HG02571 (cell line): ENCODE data around the gene LIMS1.
A peak's percentile ranks its signal among the peaks of the same experiment; 100 is the strongest.
"Not testable (repeated sequence)": the region's sequence is repeated elsewhere in the genome, so short reads cannot be mapped to it uniquely, and the experiment has no call there.

Experiments
- ATAC-seq: cut with Tn5 transposase; IDR thresholded peaks from one replicate; pipeline ENCODE4 v1.9.1; 2021; ENCODE audit warnings: mild to moderate bottlenecking, moderate library complexity; ENCODE audit not compliant: unreplicated experiment

LIMS1 gene

DNA sequence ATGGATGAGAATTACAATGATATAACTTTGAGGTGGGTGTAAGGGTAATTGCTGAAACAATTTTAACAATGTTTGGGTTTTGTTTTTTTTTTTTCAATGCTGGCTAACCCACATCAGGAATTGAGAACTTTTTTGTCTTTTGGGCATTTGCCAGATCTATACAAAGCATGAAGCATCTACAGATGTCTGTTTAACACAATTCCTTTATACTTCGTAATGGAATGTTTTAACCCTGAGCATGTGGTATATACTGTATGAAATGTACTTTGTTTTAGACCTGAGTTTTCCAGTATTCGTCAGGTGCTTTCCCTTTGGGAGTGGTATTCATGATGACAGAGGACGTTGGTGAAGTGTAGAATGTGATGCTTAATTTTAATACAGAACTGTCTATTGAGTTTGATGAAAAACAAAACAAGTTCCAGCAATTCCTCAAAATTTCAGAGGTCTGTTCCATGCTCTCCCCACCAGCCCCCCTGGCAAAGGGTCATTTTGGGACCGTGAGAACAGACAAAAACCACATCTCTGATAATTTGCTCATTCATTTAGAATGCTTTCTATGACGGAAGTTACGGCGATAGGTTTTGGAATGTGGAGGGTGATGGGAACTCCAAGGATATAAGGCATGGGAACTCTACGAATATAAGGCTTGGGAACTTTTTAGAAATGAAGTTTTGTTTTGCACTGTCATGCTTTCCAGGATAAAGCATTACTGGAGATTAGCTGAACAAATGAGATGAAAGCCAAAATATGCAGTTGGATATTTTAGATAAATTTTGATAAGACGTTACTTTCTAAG is 14.1 kb downstream of the LIMS1 start:
- ATAC-seq = no peak

DNA sequence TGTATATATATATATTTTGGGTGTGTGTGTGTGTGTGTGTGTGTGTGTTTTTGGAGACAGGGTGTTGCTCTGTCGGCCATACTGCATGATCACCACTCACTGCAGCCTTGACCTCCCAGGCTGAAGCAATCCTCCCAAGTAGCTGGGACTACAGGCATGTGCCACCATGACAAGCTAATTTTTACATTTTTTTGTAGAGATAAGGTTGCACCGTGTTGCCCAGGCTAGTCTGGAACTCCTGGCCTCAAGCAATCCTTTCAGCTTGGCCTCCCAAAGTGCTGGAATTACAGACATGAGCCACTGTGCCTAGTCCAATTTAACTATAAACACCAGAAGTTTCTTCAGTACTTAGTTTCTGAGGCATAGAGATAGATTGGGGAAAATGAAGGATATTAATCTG is 18.3 kb downstream of the LIMS1 start:
- no peak for ATAC-seq

DNA sequence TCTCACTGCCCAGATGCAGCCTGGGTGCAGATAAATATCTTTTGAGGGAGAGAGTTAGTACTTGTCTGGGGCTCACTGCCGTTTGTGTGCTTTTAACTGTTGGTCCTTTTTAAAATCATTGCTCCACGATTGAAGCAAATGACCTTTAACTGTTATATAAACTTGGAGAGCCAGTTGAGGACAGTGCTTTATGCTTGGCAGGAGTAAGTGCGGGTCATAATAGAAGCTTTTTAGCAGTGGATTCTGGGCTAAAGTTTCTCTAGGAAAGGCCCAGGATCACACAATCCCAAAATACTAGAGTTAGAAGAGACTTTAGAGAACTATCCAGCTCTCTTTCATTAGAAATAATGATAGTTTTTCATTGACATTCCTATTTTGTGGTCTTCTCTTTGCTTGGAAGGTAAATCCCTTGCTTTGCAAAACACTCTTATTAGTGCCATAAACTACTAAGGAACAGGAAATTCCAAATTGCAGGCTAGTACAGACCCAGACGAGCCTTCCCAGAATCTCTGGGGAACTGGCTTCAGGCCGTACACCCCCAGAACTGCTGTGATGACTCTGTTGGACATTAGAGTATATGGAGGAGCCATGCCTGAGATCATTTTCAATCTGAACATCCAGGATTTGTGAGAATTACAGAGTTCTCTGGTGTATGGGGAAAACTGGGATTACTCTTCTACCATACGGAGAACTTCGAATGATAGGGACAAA is 19.1 kb downstream of the LIMS1 start:
- no peak for ATAC-seq

DNA sequence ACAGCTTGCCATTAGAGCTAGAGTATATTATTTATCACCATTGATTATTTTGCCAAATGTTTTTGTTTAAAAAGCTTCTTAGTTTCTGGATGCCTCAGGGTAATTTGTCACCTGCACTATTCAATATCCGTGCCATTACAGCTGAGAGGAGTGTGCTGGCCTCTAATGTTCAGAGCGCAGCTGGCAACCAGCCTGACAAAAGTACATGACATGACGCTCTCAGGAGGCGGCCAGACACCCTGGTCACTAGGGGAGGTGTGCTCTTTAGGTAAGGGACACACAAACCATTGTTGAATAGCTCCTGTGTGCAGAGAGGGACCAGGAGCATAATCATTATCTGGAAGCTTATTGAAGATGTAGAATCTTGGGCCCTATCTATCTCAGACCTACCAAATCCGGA is 20.3 kb downstream of the LIMS1 start:
- no peak for ATAC-seq

DNA sequence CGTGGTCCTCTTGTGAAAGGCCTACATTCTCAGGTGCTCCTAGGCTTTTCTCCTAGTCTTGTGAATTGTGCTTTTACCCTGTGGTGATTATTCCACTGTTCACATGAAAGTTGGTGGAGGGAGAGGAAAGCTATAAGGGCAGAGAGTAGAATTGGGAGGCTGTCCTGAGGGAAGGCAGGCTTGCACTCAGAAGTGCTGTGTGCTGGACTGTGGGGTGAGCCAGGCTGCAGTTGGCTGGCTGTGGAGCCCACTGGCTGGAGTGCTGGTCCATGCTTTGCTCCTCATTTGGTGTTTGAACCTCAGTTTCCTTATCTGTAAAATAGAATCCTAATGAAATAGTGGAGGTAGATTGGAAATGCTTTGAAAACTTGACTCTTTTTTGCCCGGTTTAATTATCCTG is 21.3 kb downstream of the LIMS1 start:
- no peak for ATAC-seq

DNA sequence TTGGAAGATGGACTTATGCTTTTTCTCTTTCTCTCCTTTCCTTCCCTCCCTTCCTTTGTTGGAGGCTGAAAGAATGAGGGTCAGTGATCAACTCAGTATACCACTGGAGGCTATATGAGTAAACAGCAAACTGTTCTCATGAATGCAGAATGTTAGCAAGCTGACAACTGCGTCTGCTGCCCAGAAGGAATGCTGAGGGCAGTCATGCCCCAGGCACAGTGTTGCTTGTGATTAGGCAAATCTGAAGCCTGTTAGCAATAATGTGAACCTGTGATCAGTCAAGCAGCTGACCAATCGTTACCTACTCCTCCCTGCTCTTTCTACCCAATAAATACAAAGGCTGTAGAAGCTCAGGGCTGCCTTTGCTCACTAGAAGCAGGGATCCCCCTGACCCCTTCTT is 22.3 kb downstream of the LIMS1 start:
- not testable (repeated sequence) for ATAC-seq

DNA sequence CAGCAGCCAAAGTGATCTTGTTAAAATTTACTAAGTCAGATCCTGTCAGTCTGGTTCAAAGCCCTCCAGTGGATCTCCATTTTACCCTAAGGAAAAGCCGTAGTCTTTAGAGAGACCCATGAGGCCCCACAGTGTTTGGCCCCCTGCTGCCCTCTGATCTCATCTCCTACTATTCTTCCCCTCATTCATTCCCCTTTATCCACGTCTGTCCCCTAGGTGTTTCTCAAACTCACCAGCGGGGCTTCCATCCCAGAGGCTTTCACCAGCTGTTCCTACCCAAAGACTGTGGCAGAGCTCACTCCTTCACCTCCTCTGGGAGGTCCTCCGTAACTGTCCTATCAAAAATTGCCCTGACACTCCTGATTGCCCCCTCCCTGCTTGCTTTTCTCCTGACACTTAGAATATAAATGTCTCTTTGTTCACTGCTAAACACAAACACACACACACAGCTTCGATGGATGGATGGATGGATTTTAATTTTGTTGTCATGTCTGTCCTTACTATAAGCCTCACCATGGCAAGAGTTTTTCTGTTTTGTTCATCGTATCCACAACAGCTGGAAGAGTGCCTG is 26.1 kb downstream of the LIMS1 start:
- no peak for ATAC-seq

DNA sequence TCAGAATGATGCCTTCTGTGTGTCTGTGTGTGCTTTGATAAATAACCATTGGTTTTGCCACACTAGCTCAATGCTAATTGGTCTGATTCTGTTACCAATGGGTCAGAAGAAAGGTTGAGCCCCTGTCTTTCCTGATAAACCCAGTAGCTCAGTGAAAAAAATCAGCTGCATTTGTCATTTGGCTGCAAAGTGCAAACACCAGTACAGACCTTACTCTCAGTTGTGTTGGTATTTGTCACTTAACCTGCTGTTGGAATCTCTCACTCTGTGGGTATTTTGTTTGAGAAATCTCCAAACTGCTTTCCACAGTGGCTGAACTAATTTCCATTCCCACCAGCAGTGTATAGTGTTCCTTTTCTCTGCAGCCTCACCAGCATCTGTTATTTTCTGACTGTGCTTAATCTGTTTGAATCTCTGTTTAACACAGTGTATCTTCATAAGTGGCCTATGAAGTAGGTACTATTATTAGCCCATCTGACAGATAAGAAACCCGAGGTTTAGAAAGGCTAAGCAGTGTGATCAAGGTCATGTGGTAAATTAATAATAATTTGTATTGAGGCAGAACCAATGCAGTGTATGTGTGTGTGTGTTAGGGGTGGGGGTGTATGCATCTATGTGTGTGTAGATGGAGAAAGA is 26.7 kb downstream of the LIMS1 start:
- no peak for ATAC-seq

DNA sequence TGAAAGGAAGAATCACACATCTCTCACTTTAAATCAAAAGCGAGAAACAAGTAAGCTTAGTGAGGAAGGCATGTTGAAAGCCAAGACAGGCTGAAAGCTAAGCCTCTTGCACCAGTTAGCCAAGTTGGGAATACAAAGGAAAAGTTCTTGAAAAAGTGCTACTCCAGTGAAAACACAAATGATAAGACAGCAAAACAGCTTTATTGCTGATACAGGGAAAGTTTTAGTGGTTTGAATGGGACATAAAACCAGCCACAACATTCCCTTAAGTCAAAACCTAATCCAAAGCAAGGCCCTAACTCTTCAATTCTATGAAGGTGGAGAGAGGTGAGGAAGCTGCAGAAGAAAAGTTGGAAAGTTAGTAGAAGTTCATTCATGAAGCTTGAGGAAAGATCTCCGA is 28.0 kb downstream of the LIMS1 start:
- no peak for ATAC-seq

DNA sequence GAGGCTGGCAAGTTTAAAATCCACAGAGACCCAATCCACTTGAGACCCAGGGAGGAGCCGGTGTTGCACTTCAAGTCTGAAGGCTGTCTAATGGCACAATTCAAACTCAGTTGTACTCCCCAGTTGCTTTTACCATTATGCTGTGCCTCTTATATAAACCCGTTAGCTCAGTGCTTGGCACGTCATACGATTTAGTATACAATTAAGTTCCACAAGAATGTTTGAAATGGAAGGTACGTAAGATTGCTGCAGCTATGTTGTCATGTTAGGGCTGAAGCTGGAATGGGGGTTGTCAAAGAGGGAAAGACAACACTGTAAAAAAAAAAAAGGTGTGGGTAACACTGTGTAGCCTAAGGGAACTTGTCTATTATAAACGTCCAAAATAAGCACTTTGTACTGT is 30.2 kb downstream of the LIMS1 start:
- no peak for ATAC-seq

DNA sequence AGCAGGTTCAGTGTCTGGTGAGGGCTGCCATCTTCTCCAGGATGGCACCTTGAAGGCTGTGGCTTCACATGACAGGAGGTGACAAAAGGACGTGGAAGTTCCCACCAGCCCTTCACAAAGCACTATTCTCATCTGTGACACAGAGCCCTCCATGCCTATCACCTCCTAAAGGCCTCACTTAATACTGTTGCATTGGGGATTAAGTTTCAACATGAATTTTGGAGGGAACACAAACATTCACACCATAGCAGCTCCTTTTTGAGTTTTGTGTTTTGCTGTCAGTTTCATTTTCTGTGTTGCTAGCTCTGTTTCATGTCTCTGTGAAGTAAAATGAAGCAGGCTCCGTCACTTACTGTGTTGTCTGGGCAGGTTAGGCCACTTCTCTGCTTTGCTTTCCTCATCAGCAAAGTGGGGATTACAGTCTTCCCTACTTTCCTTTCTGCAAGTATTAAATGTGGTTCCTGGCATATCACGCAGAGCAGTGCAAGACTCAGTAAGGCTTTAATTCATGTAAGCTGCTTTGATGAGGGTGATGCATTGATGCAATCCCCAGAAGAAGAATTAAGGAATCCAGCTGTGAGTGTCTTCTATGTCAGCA is 31.6 kb downstream of the LIMS1 start:
- peak; percentile 59 for ATAC-seq

DNA sequence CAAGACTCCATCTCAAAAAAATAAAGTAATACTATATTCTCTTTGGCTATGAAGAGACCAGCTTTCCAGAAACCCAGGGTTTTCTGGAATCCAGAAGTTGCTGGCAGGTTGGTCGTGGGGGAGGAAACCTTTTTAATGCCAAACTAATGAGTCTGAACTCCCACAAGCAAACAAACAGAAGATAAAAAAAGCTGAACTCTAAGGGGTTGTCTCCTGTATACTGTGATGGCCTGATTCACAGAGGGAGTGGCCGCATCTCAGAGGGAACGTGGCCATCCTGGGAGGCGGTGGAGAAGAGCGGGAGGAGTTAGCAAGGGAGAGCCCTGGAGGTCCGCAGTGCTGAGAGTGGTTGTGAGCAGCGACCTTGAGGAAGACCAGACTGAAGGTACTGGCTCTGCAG is 36.1 kb downstream of the LIMS1 start:
- ATAC-seq = no peak

DNA sequence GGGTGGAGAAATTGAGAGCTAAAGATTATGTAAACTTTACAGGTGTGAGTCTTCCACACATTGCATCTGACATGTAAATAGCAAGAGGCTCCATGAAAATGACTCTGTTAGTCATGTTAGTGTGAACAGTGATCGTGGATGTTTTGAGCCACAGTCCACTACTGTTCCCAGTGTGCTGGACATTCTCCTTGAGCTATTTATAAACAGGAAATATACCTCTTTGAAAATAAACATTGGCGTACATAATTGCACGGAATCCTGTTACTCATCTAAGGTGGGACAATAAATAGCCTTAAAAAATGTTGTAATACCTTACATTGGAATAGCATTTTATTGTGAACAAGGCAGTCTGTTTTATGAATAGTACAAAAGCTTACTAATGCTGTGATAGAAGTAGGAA is 37.0 kb downstream of the LIMS1 start:
- no peak for ATAC-seq

DNA sequence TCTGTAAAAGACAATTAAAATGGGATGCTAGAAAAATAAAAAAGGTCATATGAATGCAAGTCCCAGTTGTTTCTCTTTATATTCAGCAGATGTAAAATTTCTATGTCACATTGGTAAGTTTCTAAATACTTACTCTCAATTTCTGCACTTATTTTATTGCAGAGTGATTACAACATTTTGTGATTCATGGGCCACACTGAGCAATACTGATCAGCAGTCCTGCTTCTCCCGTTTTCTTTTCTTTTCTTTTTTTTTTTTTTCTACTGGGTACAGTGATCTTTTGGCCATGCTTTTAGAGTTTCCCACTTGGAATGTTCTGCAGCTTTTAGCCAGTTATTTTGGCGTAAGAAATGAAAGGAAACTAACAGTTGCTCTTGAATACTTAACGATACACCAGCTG is 38.8 kb downstream of the LIMS1 start:
- no peak for ATAC-seq

DNA sequence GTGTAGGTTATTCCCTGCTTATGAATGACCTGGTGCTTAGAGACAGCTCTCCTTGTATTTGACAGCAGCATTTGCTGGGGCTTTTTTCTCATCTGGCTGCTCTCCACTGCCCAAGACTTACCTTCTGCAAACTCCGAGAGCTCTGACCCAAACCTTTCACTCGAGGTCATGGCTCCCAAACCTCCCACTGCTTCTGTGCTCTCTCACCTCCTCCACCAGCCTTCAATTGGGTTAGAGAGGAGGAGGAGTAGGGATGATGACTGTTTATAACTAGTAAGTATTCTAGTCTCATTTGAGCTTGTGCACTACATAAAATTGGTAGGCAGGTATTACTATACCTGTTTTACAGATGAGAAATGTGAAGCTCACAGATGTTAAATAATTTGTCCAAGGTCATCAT is 40.1 kb downstream of the LIMS1 start:
- ATAC-seq = no peak

DNA sequence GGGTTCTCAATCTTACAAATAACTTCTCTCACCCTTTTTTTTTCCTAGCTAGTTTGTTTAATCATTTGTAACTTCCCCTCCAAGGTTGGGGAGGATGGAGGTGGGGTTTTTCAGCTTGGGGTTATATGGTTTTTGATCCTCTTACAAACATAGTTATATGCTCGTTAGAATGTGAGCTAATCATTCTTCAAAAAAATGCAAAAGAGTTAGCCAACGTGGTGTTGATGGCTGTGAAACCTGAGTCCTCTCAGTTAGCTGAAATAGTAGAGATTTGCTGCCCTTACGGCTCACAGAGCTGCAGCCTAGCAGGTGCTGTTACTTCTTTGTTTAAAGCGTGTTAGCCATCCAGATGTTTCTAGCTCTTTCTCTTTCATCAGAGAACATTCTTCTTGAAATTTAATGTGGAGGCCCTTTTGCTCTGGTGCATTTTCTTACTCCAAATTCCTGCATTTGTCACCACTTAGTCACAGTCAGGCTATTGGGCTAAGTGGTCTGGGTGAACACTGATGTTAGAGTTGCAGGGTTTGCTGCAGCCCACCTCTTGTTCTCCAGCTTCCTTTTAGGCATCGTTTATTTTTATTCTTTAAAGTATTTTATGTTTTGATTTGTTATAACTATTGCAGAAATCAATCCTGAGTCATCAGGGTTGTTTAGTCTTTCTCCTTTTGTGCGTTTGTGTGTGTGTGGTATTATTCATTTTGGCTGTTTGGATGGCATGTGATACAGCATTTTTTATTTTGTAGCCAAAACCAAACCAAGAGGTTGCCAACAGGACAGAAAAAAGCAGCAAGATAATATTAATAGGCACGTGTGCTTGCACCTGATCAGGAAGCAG is 41.1 kb downstream of the LIMS1 start:
- peak; percentile 74 for ATAC-seq

DNA sequence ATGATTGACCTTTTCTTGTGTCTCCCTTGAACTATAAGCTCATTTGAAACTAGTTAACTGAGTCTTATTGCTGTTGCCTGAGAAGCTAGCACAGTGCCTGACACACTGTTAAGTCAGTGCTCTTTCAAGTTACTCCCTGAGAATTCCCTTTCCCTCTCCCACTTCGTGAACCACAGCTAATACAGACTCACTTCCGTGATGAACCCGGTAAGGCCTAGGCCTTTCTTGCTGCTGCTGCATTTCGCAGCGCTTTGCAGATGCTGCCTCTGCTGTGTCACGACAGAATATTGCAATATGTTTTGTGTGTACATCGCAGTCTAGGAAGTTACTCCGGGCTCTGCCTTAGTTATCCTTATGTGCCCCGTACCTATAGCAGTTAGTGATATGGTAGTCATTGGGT is 42.8 kb downstream of the LIMS1 start:
- ATAC-seq = no peak

DNA sequence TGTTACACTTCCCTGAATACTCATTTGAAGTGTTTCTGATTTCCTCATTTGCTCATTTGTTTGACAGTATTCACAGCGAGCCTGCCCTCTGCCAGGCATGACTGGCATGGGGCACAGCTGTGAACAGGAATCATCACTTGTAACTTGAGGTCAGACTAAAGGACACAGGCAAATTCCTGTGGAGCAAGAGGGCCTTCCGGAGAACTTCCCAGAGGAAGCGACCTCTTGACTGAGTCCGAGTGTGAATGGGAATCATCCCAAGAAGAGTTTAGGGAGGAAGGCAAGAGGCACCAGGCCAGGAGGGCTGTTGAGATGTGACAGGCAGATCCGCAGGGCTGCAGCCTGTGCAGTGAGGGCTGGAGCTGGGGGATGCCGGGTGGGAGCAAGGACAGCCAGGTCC is 45.4 kb downstream of the LIMS1 start:
- ATAC-seq = no peak

DNA sequence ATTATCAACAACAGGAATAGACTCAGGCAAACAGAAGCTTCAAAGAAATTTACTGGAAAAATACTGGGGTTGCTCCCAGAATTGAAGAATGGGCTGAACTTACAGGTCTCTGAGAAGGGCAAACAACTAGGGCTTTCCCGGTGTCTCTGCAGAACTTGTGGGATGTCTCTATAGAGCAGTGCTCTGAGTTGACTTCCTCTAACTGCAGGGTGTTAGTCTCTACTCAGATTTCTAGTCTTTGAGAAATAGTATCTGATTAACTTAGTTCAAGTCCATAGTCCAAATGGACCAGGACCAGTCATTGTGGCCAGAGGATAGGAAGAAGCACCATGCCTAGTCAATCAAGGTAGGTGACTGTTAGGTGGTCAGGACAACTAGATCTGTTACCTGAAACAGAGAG is 45.8 kb downstream of the LIMS1 start:
- ATAC-seq = no peak

DNA sequence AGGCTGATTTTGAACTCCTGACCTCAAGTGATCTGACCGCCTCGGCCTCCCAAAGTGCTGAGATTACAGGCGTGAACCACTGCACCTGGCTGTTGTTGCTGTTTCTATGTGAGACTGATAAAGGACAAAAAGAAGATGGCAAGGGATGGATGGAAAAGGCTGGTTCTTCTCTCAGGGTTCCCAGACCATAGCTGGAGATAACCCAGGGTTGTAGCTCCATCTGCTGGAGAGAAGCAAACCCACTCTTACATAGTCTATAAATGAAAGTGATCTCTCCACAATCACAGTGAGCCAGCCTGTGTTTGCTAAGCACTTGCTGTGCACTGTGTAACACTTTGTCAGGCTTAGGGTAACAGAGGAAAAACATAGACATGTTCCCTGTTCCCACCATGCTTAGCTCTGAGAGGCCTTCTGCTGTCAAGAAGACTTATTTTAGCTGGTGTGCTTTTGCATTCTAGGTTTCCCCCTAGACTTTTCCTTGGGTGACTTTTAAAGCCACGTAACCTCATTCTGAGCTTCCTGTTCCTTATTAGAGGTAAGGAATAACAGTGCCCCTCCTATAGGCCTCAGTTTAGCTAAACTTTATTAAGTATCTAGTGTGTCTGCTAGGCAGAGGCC is 49.7 kb downstream of the LIMS1 start:
- peak; percentile 71 for ATAC-seq
